CD4-positive, alpha-beta T cell treated with Interleukin-6 for 4 hours (primary cell): ENCODE data around the gene LOXL1.

Experiments used
- DNase-seq: peaks from one replicate; pipeline ENCODE4 v3.0.0-alpha.2; 2020; ENCODE audit warnings: mixed read lengths

Gene LOXL1, protein sequence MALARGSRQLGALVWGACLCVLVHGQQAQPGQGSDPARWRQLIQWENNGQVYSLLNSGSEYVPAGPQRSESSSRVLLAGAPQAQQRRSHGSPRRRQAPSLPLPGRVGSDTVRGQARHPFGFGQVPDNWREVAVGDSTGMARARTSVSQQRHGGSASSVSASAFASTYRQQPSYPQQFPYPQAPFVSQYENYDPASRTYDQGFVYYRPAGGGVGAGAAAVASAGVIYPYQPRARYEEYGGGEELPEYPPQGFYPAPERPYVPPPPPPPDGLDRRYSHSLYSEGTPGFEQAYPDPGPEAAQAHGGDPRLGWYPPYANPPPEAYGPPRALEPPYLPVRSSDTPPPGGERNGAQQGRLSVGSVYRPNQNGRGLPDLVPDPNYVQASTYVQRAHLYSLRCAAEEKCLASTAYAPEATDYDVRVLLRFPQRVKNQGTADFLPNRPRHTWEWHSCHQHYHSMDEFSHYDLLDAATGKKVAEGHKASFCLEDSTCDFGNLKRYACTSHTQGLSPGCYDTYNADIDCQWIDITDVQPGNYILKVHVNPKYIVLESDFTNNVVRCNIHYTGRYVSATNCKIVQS

GRCh38 chr15:73926219-73927002 is at the start of gene LOXL1:
LOXL1 (plus strand) TSS chr15:73926462; CDS start chr15:73926784, 322 bp downstream.
- DNase-seq, result no peak

DNA sequence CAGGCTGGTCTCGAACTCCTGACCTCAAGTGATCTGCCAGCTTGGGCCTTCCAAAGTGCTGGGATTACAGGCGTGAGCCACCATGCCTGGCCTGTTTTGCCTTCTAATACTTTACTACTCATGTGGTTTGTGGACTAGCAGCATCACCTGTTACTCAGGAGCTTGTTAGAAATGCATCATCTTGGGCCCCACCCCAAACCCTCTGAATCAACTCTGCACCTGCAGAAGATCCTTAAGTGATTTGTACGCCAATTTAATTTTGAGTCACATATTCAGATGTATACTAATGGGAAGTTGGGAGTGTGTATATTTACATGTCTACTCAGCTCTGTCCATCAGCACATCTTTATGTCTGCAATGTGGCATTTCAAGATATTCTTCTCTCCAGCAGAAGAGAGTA is 46.8 kb upstream of the LOXL1 start:
- no peak for DNase-seq

DNA sequence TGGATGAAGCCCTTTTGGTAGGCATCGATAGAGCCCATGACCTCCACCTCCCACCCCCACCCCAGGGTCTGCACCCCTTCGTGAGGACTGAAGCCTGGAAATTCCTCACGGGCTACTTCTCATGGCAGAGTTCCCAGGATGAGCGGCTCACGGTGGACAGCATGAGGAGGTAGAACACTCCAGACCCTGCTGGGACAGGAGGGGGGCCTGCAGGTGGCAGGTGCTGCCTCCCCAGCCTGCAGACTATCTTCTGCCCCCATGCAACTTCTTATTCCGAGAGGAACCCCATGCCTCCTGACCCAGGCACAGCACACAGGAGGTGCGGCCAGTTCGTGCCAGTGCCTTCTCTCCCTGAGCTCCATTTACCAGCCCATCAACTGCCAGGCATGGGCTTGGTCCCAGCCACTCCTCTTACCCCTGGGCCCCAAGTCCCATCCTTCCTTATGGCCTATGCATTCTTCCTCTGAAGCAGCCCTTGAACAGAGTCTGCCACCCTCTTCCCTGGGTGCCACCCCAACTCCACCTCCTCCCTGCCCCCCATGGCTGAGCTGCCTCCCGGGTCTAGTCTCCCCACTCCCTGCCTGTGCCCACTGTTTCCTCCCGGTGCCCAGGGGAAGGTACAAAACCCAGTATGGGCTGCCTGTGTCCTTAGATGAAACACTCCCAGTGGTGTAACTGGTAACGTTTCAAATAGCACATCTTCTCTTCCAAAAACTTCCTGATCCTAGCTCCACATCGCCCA is 44.5 kb upstream of the LOXL1 start:
- no peak for DNase-seq

GRCh38 chr15:73882761-73883419 is 43.4 kb upstream of the LOXL1 start:
- no peak for DNase-seq

DNA sequence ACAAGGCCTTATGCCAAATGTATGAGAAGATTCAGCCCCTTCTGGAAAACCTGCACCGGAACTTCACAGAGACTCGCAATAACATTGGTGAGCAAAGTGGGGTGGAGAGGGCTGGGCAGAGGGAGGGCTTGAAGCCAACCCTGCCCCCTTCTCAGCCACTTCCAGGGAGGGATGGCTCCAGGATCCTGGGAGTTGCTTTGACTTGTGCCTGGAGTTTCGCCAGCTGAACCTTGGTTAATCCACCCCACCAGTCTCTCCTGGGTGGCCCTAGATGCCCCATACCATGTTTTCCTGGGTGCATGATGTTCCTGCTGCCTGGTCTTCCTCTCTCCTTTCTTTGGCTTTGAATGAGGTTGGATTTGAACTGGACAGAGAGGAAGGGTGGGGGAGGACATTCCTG is 42.1 kb upstream of the LOXL1 start:
- DNase-seq, result no peak

GRCh38 chr15:73885954-73886700 is 40.1 kb upstream of the LOXL1 start:
- no peak for DNase-seq

- DNase-seq, result no peak
Measured at GRCh38 chr15:73886717-73887345, 39.4 kb upstream of the LOXL1 start.

GRCh38 chr15:73887481-73887880 is 38.8 kb upstream of the LOXL1 start:
- no peak for DNase-seq

DNA sequence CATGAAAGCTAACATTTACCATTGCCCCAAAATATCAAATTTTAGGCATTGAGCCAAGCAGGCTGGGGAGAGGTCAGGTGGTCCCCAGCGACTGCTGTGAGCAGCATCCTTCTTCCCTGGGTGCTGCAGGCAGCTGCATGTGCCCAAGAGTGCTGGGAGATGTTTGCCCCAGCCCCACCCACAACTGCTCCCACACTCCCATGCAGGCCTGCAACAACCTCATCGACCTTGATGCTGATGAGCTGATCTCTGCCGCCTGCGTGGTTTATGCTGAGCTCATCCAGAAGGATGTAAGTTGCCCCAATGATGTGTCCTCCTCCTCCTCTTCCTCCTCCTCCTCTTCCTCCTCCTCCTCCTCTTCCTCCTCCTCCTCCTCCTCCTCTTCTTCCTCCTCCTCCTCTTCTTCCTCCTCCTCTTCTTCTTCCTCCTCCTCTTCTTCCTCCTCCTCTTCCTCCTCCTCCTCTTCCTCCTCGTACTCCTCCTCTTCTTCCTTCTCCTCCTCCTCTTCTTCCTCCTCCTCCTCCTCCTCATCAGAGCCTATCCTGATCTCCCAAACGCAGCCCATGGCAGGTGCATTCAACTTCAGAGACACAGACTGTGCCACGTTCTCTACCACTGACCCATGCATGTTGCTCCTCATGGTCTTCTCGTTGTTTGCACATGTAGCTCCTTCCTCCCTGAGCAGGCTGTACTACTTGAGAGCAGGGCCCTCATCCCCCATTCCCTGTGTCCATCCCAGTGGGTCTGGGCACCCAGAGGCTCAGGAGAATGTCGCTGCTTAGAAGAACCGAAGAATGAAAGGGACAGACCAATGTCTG is 37.8 kb upstream of the LOXL1 start:
- no peak for DNase-seq

DNA sequence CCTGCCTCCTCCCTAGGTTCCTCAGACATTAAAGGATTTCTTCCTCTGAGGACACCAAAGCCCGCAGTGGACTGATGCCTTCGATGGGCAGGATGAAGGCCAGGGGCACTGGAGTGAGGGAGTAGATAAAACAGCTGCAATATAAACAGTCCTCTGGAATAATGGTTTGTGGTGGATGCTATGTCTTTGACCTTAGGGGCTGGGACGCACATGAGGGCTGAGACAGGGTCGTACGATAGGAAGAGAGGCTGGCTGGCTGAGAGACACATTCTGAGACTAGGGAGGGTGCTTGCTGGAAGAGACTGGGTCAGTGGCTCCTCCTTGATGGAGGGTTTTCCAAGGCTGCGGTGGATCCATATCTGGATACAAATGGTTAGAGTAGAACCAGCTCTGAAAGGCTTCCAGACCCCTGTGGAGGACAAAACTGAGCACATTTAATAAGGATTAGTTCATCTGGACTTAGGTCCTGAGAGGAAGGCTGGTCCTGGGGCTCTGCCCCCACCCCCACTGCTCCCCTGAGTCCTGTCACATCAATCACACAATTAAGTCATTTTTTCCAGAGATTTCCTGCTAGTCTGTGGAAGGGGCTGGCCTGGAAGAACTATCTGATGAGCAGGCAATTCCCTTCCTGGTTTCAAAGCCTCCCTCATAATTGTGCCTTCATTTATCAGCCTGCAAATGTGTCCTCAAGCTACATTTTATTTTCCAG is 37.1 kb upstream of the LOXL1 start:
- no peak for DNase-seq

DNA sequence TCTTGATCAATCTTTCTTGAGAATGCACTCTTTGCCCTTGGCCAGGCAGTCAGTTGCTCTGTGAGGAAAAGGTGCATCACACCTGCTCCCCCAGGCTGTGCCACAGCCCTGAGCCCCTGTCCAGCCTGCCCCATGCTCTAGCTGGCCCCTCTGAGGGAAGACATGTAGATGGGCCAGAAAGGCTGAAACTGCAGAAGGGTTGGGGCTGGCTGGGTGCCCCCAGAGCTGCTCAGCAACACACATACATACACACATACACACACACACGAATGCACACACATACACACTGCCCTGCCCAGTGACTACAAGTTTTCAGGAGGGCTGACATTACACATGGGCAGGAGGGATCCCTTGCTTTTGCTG is 36.5 kb upstream of the LOXL1 start:
- no peak for DNase-seq

- no peak for DNase-seq
Measured at GRCh38 chr15:73891328-73892315, 34.6 kb upstream of the LOXL1 start.

DNA sequence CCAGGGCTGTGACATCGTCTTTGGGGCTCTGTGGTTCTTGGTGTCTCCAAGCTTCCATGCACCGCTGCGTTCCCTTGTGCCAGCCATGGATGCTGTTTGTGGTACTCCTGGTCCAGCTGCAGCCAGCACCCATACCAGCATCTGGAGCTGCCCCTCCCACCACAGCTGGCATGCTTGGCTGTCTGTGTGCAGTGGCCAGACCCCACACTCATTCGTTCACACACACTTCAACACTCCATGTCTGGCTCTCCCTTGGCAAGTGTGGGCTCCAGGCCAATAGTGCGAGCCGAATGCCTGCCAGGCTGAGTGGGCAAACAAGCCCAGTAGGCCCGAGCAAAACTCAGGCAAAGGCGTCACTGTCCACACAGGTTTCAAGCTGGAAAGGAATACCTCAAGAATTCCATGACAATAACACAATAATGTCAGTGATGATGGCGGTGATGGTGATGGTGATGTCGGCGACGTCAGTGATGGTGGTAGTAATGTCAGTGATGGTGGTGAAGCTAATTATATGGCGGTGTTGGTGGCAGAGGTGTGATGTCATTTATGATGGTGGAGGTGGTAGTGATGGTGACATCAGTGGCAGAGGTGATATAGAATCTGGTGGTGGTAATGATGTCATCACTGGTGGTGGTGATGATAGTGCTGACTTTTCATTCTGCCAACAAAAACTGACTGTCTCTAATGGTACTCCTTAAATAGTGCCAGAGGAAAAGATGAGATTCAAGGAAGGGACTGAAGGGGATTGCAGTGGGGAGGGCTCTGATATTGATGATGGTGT is 33.6 kb upstream of the LOXL1 start:
- no peak for DNase-seq

DNA sequence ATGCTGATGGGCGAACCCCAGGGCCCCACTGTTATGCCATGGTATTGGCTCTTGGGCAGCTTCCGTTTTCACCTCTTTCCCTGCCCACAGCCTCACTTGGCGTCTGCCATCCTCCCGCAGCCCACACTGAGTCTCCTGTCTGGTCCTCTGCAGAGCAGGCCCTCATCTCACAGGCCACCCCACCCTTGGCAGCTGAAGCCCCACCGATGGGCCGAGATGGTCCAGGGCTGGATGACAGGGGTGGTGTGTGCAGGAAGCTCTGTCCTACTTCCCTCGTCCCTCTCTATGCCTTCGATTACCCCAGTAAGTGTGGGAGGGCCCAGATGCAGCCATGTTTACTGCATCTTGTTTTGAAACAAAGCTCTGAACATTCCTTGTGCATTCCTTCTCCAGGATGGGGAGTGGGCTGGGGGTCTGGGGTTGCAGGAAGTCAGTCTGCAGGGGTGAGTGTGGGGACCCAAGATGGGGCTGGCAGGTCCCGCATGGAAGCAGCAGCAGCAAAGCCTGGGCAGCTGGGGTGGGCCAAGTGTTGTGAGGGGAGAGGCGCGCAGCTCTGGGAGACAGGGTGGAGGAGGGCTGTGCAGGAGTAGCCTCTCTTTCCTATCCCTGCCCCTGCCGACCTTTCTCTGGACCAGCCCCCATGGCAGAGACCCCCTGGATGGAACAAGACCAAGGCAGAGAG is 32.0 kb upstream of the LOXL1 start:
- DNase-seq, result no peak

- DNase-seq, result peak; percentile 55
Measured at GRCh38 chr15:73897441-73898261, 28.6 kb upstream of the LOXL1 start.
